Posterior vena cava (tissue), 2 donors: ENCODE results near the gene ZBTB49. TPM values are rescaled to one million over a fixed set of nuclear protein-coding genes. Genes with fewer than 3 reads are reported as not detected.
"Not testable (repeated sequence)": the region's sequence is repeated elsewhere in the genome, so short reads cannot be mapped to it uniquely, and the experiment has no call there.

ENCODE experiments used
- DNase-seq: peaks from one replicate; pipeline ENCODE4 v3.0.0-alpha.2; 2020; ENCODE audit warnings: low spot score
- intact Hi-C, 2 donors: fragments of 100-400 bp; cut with DNase I; formaldehyde crosslinking; loops; one replicate each; pipeline versions ENCODE4 v1.14.1 to v1.14.2; 2022 to 2023
- long read RNA-seq, 2 donors: library from polyadenylated mRNA; unstranded; transcript quantifications; one replicate each; pipeline ENCODE4 v2.0.0, GENCODE V29; 2020 to 2021
- total RNA-seq, 2 donors: library from RNA; stranded (reverse); fragmentation: NEBNext Ultra II Directional; extraction: Animal tissue kit (Norgen Biotek cat#: 25700); gene quantifications; one replicate each; pipeline ENCODE4 v1.2.1, GENCODE V29; 2021
- donor health status: DM: yes; HTN: yes; CAD: no.
- donor health status: DM: yes; HTN: yes; CAD: no.

Gene ZBTB49
- 1 to 10 TPM; 4.8 to 8.7 TPM for total RNA-seq
- long read RNA-seq, donor 1, partial matches to known transcripts, result 0 of 1 reads
- long read RNA-seq, donor 1, other reads (novel, unspliced or antisense), result 0 of 1 reads
- long read RNA-seq, donor 2, partial matches to known transcripts, result 0 of 3 reads
- long read RNA-seq, donor 2, other reads (novel, unspliced or antisense), result 3 of 3 reads

- peak; percentile 98 for DNase-seq
- intact Hi-C loops, result no loop called here
These were observed at the start of gene ZBTB49, which contains the start of gene LYAR for GRCh38 chr4:4289941-4290850. Gene ZBTB49, plus strand, starts transcription at chr4:4290251. Its CDS starts 9,695 bp downstream, at chr4:4299946. Gene LYAR, minus strand, starts transcription at chr4:4290154. Its CDS starts 6,412 bp downstream, at chr4:4283742.

GRCh38 chr4:4245172-4245571 is 44.9 kb upstream of the ZBTB49 start:
- no peak for DNase-seq
- intact Hi-C loops, result no loop called here

GRCh38 chr4:4247696-4248028 is 42.4 kb upstream of the ZBTB49 start:
- intact Hi-C loops, result no loop called here

GRCh38 chr4:4248029-4248884 is 41.8 kb upstream of the ZBTB49 start, which contains the start of gene TMEM128:
Gene TMEM128, minus strand, starts transcription at chr4:4248223. Its CDS starts 21 bp downstream, at chr4:4248202.
- DNase-seq, result peak; percentile 98
- intact Hi-C loops, result no loop called here

More at GRCh38 chr4:4247696-4248028, 42.4 kb upstream of the ZBTB49 start:
- DNase-seq, result no peak

- intact Hi-C loops, result no loop called here
- no peak for DNase-seq
These were observed 41.2 kb upstream of the ZBTB49 start for GRCh38 chr4:4248885-4249203.

GRCh38 chr4:4249342-4249741 is 40.7 kb upstream of the ZBTB49 start:
- DNase-seq, intact Hi-C loops: not testable (repeated sequence)

- no peak for DNase-seq
- intact Hi-C loops, result loop anchor here in 1 of 2 donors (10.0 kb wide), 1 partner anchor 85 kb away; no protein-coding TSS in a partner anchor
These were observed 40.2 kb upstream of the ZBTB49 start for GRCh38 chr4:4249866-4250265.

GRCh38 chr4:4254199-4254598 is 35.9 kb upstream of the ZBTB49 start:
- DNase-seq, result no peak

GRCh38 chr4:4254666-4255065 is 35.4 kb upstream of the ZBTB49 start:
- intact Hi-C loops, result loop anchor here in 1 of 2 donors (10.0 kb wide), 1 partner anchor 80 kb away; no protein-coding TSS in a partner anchor

More at GRCh38 chr4:4254199-4254598, 35.9 kb upstream of the ZBTB49 start:
- intact Hi-C loops, result loop anchor here in 1 of 2 donors (10.0 kb wide), 1 partner anchor 81 kb away; no protein-coding TSS in a partner anchor

GRCh38 chr4:4256799-4257198 is 33.3 kb upstream of the ZBTB49 start:
- intact Hi-C loops, result loop anchor here in 1 of 2 donors (10.0 kb wide), 1 partner anchor 78 kb away; no protein-coding TSS in a partner anchor
- no peak for DNase-seq

More at GRCh38 chr4:4254666-4255065, 35.4 kb upstream of the ZBTB49 start:
- no peak for DNase-seq

GRCh38 chr4:4257705-4258104 is 32.3 kb upstream of the ZBTB49 start:
- not testable (repeated sequence) for DNase-seq
- intact Hi-C loops, result loop anchor here in 1 of 2 donors (10.0 kb wide), 1 partner anchor 77 kb away; no protein-coding TSS in a partner anchor

GRCh38 chr4:4259484-4260100 is 30.5 kb upstream of the ZBTB49 start:
- DNase-seq, result no peak
- intact Hi-C loops, result loop anchor here in 1 of 2 donors (10.0 kb wide), 1 partner anchor 75 kb away; no protein-coding TSS in a partner anchor

GRCh38 chr4:4260185-4260751 is 29.8 kb upstream of the ZBTB49 start:
- no peak for DNase-seq
- intact Hi-C loops, result no loop called here

- intact Hi-C loops, result no loop called here
- DNase-seq, result no peak
These were observed 22.1 kb upstream of the ZBTB49 start for GRCh38 chr4:4267981-4268380.

- no peak for DNase-seq
- intact Hi-C loops, result no loop called here
These were observed 21.3 kb upstream of the ZBTB49 start for GRCh38 chr4:4268776-4269175.

- intact Hi-C loops, result no loop called here
These were observed 20.7 kb upstream of the ZBTB49 start for GRCh38 chr4:4269331-4269731.

GRCh38 chr4:4269856-4270255 is 20.2 kb upstream of the ZBTB49 start:
- no peak for DNase-seq
- intact Hi-C loops, result no loop called here

More at GRCh38 chr4:4269331-4269731, 20.7 kb upstream of the ZBTB49 start:
- no peak for DNase-seq

- intact Hi-C loops, result no loop called here
- no peak for DNase-seq
These were observed 19.5 kb upstream of the ZBTB49 start for GRCh38 chr4:4270529-4270928.
